ENCODE data around the gene CPS1. TPM values are rescaled to one million over a fixed set of nuclear protein-coding genes. Genes with fewer than 3 reads are reported as not detected.
A peak's percentile ranks its signal among the peaks of the same experiment; 100 is the strongest.

Gene CPS1
- total RNA-seq, 2 experiments from 2014 or later, result 0.41 to 0.67 TPM

DNA sequence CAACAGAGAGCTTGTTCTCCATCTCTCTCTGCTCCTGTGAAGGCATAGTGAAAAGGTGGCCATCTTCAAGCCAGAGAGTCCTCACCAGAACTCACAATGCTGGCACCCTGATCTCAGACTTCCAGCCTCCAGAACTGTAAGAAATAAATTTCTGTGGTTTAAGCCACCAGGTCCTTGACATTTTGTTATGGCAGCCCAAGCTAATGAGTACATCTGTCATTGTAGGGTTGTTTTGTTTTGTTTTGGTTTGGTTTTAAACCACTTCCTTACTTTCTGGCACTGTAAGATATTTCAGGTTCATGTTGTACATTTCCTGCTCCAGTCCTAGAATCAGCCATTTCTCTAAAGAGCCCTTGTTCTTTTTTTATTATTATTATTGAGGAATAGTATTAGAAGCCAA, 171.2 kb downstream of the CPS1 start:
- Histone ChIP-seq H3K4me3 (ENCODE audit: low read length) (no peak overlapping the region), H3K4me1 (ENCODE audit: insufficient read depth, low read length) (no peaks in the 10 kb centered on the region), H3K27ac (ENCODE audit: low read depth in 1 of 2, low read length in 2 of 2) (no peak overlapping the region), H3K27me3 (ENCODE audit: control insufficient read depth in 1 of 2, insufficient read depth in 2 of 2, low read length in 2 of 2) (no peaks in the 10 kb centered on the region), H3K36me3 (ENCODE audit: insufficient read depth, low read length) (no peaks in the 10 kb centered on the region), H3K9me3 (ENCODE audit: control insufficient read depth in 1 of 2, insufficient read depth in 1 of 2, low read length in 2 of 2) (no peaks in the 10 kb centered on the region)
- H3K36me3 Mint-ChIP-seq (ENCODE audit: low read depth), result no peaks in the 10 kb centered on the region
- ChIA-PET CTCF (no interaction called here), POLR2A (no interaction called here)
- no peak overlapping the region for H3K27ac Mint-ChIP-seq
- no peaks in the 10 kb centered on the region for H3K9me3 Mint-ChIP-seq
- intact Hi-C loops (cut with DNase I, micrococcal nuclease), result no loop called here
- H3K4me1 Mint-ChIP-seq (ENCODE audit: low read depth), result no peaks in the 10 kb centered on the region
- ATAC-seq (ENCODE audit: poor library complexity) (no peak), DNase-seq (peak in 1 of 14 experiments; percentile 4)
- TF ChIP-seq, protein P1, sequence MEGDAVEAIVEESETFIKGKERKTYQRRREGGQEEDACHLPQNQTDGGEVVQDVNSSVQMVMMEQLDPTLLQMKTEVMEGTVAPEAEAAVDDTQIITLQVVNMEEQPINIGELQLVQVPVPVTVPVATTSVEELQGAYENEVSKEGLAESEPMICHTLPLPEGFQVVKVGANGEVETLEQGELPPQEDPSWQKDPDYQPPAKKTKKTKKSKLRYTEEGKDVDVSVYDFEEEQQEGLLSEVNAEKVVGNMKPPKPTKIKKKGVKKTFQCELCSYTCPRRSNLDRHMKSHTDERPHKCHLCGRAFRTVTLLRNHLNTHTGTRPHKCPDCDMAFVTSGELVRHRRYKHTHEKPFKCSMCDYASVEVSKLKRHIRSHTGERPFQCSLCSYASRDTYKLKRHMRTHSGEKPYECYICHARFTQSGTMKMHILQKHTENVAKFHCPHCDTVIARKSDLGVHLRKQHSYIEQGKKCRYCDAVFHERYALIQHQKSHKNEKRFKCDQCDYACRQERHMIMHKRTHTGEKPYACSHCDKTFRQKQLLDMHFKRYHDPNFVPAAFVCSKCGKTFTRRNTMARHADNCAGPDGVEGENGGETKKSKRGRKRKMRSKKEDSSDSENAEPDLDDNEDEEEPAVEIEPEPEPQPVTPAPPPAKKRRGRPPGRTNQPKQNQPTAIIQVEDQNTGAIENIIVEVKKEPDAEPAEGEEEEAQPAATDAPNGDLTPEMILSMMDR (IDR thresholded peaks at IDR 0.05), result no peak
- no peaks in the 10 kb centered on the region for H3K27me3 Mint-ChIP-seq
- no peak overlapping the region for H3K4me3 Mint-ChIP-seq

Other genes starting within 250 kb of the CPS1 start
- not detected for gene MYL1, start 241.4 kb upstream of the CPS1 start, total RNA-seq
- 10 to 100 TPM; 22.4 to 23.3 TPM for gene LANCL1, start 79.8 kb upstream of the CPS1 start, total RNA-seq